Measurements from ENCODE around the gene CCDC68.
A peak's percentile ranks its signal among the peaks of the same experiment; 100 is the strongest.

Gene CCDC68

DNA sequence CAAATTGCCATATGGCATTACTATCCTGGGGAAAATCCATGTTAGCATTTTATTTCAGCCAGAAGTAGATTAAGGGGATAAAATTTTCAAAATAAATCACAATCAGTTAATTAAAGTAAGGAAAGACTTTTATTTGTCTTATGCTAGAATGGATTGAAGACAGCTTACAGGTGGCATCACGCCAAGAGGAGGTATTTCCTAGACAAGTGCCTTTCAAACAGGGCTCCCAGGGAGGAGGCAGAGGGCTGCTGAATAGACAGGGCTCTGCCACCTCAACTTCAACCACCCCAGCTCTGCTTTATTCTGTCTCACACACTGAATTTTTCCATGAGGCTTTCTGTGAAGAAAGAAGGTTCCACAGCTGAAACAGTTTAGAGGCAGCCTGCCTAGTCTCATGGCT is 12.2 kb downstream of the CCDC68 start:
- no peak overlapping the region for H3K4me3 ChIP-seq (ENCODE audit: low read length)
- TF ChIP-seq ZNF274 (IDR thresholded peaks at IDR 0.05; ENCODE audit: low read depth, low read length): no peak

GRCh38 chr18:54946149-54946581 is 13.1 kb downstream of the CCDC68 start:
- H3K4me3 ChIP-seq (ENCODE audit: low read length): peak overlapping the region; percentile 88
- no peak for TF ChIP-seq ZNF274 (IDR thresholded peaks at IDR 0.05; ENCODE audit: low read depth, low read length)

- TF ChIP-seq ZNF274 (IDR thresholded peaks at IDR 0.05; ENCODE audit: low read depth, low read length): no peak
- no peak overlapping the region for H3K4me3 ChIP-seq (ENCODE audit: low read length)
Observed at GRCh38 chr18:54945576-54946125, 13.6 kb downstream of the CCDC68 start.

- no peak overlapping the region for H3K4me3 ChIP-seq (ENCODE audit: low read length)
- TF ChIP-seq ZNF274 (IDR thresholded peaks at IDR 0.05; ENCODE audit: low read depth, low read length): no peak
Observed at GRCh38 chr18:54942569-54942968, 16.7 kb downstream of the CCDC68 start.

DNA sequence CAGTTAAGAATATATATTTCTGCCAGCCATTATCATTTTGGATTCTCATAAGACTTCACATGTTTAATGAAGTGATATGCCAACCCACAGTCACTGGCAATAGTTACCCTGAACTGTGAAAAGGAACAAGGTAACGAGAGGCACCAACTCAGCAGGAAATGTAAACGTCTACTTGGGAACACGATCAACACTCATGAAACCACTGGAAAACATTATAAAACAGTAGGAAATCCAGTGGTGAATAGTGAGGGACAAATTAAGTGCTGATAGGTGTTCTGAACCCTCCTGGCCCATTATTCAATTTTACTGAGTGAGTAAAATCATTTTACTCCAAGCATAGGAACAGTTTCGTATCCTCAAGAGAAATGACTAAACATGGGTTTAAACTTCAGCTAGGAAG is 17.1 kb downstream of the CCDC68 start:
- TF ChIP-seq ZNF274 (IDR thresholded peaks at IDR 0.05; ENCODE audit: low read depth, low read length): no peak
- H3K4me3 ChIP-seq (ENCODE audit: low read length): no peak overlapping the region

DNA sequence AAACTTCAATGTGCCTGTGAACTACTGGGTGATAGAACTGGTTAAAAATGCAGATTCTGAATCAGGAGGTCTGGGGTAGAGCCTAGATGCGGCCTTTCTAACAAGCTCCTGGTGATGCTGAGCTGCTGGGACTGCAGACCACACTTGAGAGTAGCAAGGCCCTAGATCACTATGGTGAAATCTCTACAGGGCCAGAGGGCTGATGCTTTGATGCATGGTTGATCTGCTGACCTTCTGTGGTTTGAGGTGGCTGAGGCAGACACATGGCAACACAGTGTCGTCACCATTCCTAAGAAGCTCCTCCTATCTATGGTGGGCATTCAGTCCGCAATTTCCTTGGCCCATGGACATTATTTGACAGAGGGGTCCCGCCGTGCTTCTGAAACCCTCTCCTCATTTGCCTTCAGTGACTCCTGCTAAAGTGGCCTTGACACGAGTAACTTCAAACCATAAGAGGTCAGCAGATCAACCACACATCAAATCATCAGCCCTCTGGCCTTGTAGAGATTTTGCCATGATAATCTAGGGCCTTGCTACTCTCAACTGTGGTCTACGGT is 19.8 kb downstream of the CCDC68 start:
- no peak for TF ChIP-seq ZNF274 (IDR thresholded peaks at IDR 0.05; ENCODE audit: low read depth, low read length)
- H3K4me3 ChIP-seq (ENCODE audit: low read length): no peak overlapping the region

DNA sequence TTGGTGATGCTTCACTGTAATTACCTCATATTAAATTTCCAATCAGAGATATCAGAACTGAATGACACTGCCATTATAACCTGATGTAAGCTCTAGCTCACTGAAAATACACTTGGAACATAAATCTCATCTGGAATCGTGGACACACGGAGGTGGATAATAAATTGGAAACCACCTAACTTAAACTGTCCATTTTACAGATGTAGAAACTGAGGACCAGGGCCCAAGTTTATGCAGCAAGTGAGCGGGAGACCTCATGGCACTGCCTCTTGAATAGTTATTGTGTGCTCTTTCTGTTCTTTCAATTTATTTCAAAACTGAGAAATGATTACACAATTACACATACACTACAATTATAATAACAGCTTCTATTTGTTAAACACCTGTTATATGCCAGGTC is 20.8 kb downstream of the CCDC68 start:
- H3K4me3 ChIP-seq (ENCODE audit: low read length): no peak overlapping the region
- no peak for TF ChIP-seq ZNF274 (IDR thresholded peaks at IDR 0.05; ENCODE audit: low read depth, low read length)

- no peak overlapping the region for H3K4me3 ChIP-seq (ENCODE audit: low read length)
- TF ChIP-seq ZNF274 (IDR thresholded peaks at IDR 0.05; ENCODE audit: low read depth, low read length): no peak
Observed at GRCh38 chr18:54932472-54932871, 26.8 kb downstream of the CCDC68 start.

DNA sequence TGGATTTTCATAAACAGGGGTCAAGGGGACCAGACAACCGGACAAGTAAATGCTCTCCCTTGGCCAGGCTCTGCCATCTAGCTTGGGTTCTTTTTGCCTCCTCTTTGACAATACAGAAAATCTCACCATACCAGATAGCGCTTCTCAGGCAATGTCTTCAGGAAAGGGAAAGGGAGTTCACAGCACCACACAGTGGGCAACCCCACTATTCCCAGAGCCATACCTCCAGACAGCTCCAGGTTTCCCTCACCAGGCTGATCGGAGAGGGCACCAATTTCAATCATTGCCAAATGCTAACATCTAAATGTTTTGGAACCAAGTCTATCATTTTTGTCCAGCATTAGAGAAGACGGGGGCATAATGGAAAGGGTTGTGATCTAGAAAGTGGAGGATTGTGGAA is 28.1 kb downstream of the CCDC68 start:
- no peak for TF ChIP-seq ZNF274 (IDR thresholded peaks at IDR 0.05; ENCODE audit: low read depth, low read length)
- H3K4me3 ChIP-seq (ENCODE audit: low read length): no peak overlapping the region

GRCh38 chr18:54928236-54928635 is 31.0 kb downstream of the CCDC68 start:
- no peak for TF ChIP-seq ZNF274 (IDR thresholded peaks at IDR 0.05; ENCODE audit: low read depth, low read length)
- H3K4me3 ChIP-seq (ENCODE audit: low read length): no peak overlapping the region

- no peak overlapping the region for H3K4me3 ChIP-seq (ENCODE audit: low read length)
- TF ChIP-seq ZNF274 (IDR thresholded peaks at IDR 0.05; ENCODE audit: low read depth, low read length): no peak
Observed at GRCh38 chr18:54926593-54927325, 32.5 kb downstream of the CCDC68 start.

GRCh38 chr18:54924948-54925347 is 34.3 kb downstream of the CCDC68 start:
- no peak overlapping the region for H3K4me3 ChIP-seq (ENCODE audit: low read length)
- TF ChIP-seq ZNF274 (IDR thresholded peaks at IDR 0.05; ENCODE audit: low read depth, low read length): no peak

DNA sequence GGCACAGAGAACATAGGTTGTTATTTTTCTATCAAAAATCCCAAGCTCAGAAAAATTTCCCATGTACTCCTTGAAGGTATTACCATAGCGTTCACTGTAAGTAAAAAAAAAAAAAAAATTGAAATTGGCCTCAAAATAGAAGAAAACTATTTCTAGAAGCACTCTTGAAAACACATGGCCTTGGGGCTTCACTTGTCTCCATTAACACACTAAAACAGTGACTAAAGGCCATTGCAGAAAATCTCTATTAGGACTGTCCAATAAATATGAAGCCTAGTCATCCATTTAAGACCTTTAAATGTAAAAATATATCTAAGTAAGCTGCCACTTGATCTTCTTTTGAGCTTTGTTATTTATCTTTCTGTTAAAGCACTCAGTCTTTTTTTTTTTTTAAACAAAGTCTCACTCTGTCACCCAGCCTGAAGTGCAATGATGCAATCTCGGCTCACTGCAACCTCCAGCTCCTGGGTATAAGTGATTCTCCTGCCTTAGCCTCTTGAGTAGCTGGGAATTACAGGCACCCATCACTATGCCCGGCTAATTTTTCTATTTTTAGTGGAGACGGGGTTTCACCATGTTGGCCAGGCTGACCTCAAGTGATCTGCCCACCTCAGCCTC is 35.8 kb downstream of the CCDC68 start:
- no peak overlapping the region for H3K4me3 ChIP-seq (ENCODE audit: low read length)
- TF ChIP-seq ZNF274 (IDR thresholded peaks at IDR 0.05; ENCODE audit: low read depth, low read length): no peak

DNA sequence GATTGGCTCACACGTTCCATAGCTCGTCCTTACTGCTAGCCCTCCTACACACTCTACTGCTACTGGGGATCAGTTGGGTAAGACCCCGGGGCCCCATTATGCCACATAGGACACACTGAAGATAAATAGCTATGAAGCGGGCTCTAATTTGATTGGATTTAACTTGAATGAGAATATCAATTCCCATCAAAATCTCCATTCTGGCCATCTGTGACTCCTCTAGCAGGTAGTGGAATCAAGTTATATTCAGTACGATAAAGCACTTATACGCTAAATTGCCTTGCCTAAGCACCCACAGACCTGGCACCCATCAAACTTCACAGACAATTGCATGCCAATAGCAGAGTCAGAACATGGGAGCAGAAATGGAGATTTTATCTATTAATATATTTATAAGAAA is 39.8 kb downstream of the CCDC68 start:
- no peak for TF ChIP-seq ZNF274 (IDR thresholded peaks at IDR 0.05; ENCODE audit: low read depth, low read length)

GRCh38 chr18:54918060-54918459 is 41.2 kb downstream of the CCDC68 start:
- TF ChIP-seq ZNF274 (IDR thresholded peaks at IDR 0.05; ENCODE audit: low read depth, low read length): no peak
- H3K4me3 ChIP-seq (ENCODE audit: low read length): no peak overlapping the region

More for the DNA sequence above, 39.8 kb downstream of the CCDC68 start:
- no peak overlapping the region for H3K4me3 ChIP-seq (ENCODE audit: low read length)
